Activated naive CD8-positive, alpha-beta T cell treated with anti-CD3 and anti-CD28 coated beads, Interleukin-2, amount 50 U/mL, for 24 hours (primary cell): Measurements from ENCODE around the gene P4HB.

Experiments used
- ATAC-seq: fragments of 150-1000 bp; cut with Tn5 transposase; one replicate; pipeline ENCODE4 v1.10.0; 2021
- DNase-seq: peaks from one replicate; pipeline ENCODE4 v3.0.0; 2021
- H3K27ac Mint-ChIP-seq: one replicate; pipeline ENCODE4 v1.8.0; 2021; ENCODE audit warnings: mild to moderate bottlenecking, mixed read lengths
- H3K27me3 Mint-ChIP-seq: one replicate; pipeline ENCODE4 v1.8.0; 2021; ENCODE audit warnings: mixed read lengths
- H3K36me3 Mint-ChIP-seq: one replicate; pipeline ENCODE4 v1.8.0; 2021; ENCODE audit warnings: low read depth, mixed read lengths
- H3K4me1 Mint-ChIP-seq: one replicate; pipeline ENCODE4 v1.8.0; 2021; ENCODE audit warnings: mixed read lengths
- H3K4me3 Mint-ChIP-seq: one replicate; pipeline ENCODE4 v1.8.0; 2021; ENCODE audit warnings: mild to moderate bottlenecking, moderate library complexity, mixed read lengths
- H3K9me3 Mint-ChIP-seq: one replicate; pipeline ENCODE4 v1.8.0; 2021; ENCODE audit warnings: mixed read lengths

P4HB gene

GRCh38 chr17:81866440-81867169, 6.3 kb upstream of the P4HB start:
- H3K4me3 Mint-ChIP-seq: peak overlapping the region; percentile 36
- ATAC-seq (peak; percentile 1), DNase-seq (no peak)
- H3K27ac Mint-ChIP-seq: peak overlapping the region; percentile 81
- H3K4me1 Mint-ChIP-seq: peaks cover 54% of the 10 kb centered on the region
- H3K27me3 Mint-ChIP-seq: no peaks in the 10 kb centered on the region
- H3K36me3 Mint-ChIP-seq: peaks cover 38% of the 10 kb centered on the region
- no peaks in the 10 kb centered on the region for H3K9me3 Mint-ChIP-seq

- Mint-ChIP-seq H3K4me3 (no peak overlapping the region), H3K36me3 (peaks cover 41% of the 10 kb centered on the region), H3K4me1 (peaks cover 55% of the 10 kb centered on the region), H3K9me3 (no peaks in the 10 kb centered on the region), H3K27me3 (no peaks in the 10 kb centered on the region), H3K27ac (peak overlapping the region; percentile 81)
- ATAC-seq: no peak
- no peak for DNase-seq
Measured at GRCh38 chr17:81865733-81866439, 5.6 kb upstream of the P4HB start.

GRCh38 chr17:81865358-81865732, 5.0 kb upstream of the P4HB start:
- Mint-ChIP-seq H3K36me3 (peaks cover 45% of the 10 kb centered on the region), H3K27ac (no peak overlapping the region), H3K27me3 (peaks cover 3% of the 10 kb centered on the region), H3K9me3 (no peaks in the 10 kb centered on the region), H3K4me1 (peaks cover 58% of the 10 kb centered on the region), H3K4me3 (no peak overlapping the region)
- ATAC-seq (no peak), DNase-seq (no peak)

GRCh38 chr17:81863833-81864768, 3.8 kb upstream of the P4HB start:
- peak overlapping the region; percentile 95 for H3K27ac Mint-ChIP-seq
- H3K4me3 Mint-ChIP-seq: peak overlapping the region; percentile 84
- ATAC-seq: no peak
- H3K36me3 Mint-ChIP-seq: peaks cover 41% of the 10 kb centered on the region
- H3K27me3 Mint-ChIP-seq: peaks cover 3% of the 10 kb centered on the region
- DNase-seq: no peak
- peaks cover 56% of the 10 kb centered on the region for H3K4me1 Mint-ChIP-seq
- H3K9me3 Mint-ChIP-seq: no peaks in the 10 kb centered on the region

- no peaks in the 10 kb centered on the region for H3K9me3 Mint-ChIP-seq
- no peak for DNase-seq
- H3K27ac Mint-ChIP-seq: peak overlapping the region; percentile 95
- H3K27me3 Mint-ChIP-seq: peaks cover 3% of the 10 kb centered on the region
- peaks cover 62% of the 10 kb centered on the region for H3K4me1 Mint-ChIP-seq
- peaks cover 46% of the 10 kb centered on the region for H3K36me3 Mint-ChIP-seq
- ATAC-seq: no peak
- peak overlapping the region; percentile 84 for H3K4me3 Mint-ChIP-seq
Measured at GRCh38 chr17:81863123-81863675, 2.9 kb upstream of the P4HB start.

- Mint-ChIP-seq H3K9me3 (no peaks in the 10 kb centered on the region), H3K27ac (peak overlapping the region; percentile 99), H3K27me3 (peaks cover 3% of the 10 kb centered on the region), H3K4me3 (peak overlapping the region; percentile 94), H3K4me1 (peaks cover 56% of the 10 kb centered on the region), H3K36me3 (peaks cover 60% of the 10 kb centered on the region)
- ATAC-seq (peak; percentile 91), DNase-seq (peak; percentile 99)
Measured at GRCh38 chr17:81860756-81861568, 627 bp upstream of the P4HB start.

GRCh38 chr17:81858967-81859905, 1.1 kb downstream of the P4HB start:
- Mint-ChIP-seq H3K4me3 (peak overlapping the region; percentile 98), H3K27me3 (peaks cover 3% of the 10 kb centered on the region), H3K9me3 (no peaks in the 10 kb centered on the region), H3K27ac (peak overlapping the region; percentile 92), H3K36me3 (peaks cover 60% of the 10 kb centered on the region), H3K4me1 (peaks cover 50% of the 10 kb centered on the region)
- DNase-seq (no peak), ATAC-seq (no peak)

- peaks cover 42% of the 10 kb centered on the region for H3K4me1 Mint-ChIP-seq
- peaks cover 62% of the 10 kb centered on the region for H3K36me3 Mint-ChIP-seq
- H3K9me3 Mint-ChIP-seq: no peaks in the 10 kb centered on the region
- H3K27me3 Mint-ChIP-seq: peaks cover 3% of the 10 kb centered on the region
- ATAC-seq: no peak
- no peak for DNase-seq
- H3K4me3 Mint-ChIP-seq: peak overlapping the region; percentile 98
- peak overlapping the region; percentile 42 for H3K27ac Mint-ChIP-seq
Measured at GRCh38 chr17:81858170-81858966, 2.0 kb downstream of the P4HB start.

- DNase-seq (no peak), ATAC-seq (no peak)
- Mint-ChIP-seq H3K36me3 (peaks cover 68% of the 10 kb centered on the region), H3K27me3 (no peaks in the 10 kb centered on the region), H3K9me3 (no peaks in the 10 kb centered on the region), H3K4me1 (peaks cover 24% of the 10 kb centered on the region), H3K27ac (no peak overlapping the region), H3K4me3 (no peak overlapping the region)
Measured at GRCh38 chr17:81854974-81855774, 5.2 kb downstream of the P4HB start.

GRCh38 chr17:81852237-81852636, 8.1 kb downstream of the P4HB start:
- ATAC-seq (no peak), DNase-seq (no peak)
- Mint-ChIP-seq H3K4me3 (no peak overlapping the region), H3K9me3 (no peaks in the 10 kb centered on the region), H3K27ac (no peak overlapping the region), H3K27me3 (no peaks in the 10 kb centered on the region), H3K4me1 (peaks cover under 1% of the 10 kb centered on the region), H3K36me3 (peaks cover 45% of the 10 kb centered on the region)

GRCh38 chr17:81851423-81851822, 8.9 kb downstream of the P4HB start:
- peaks cover 44% of the 10 kb centered on the region for H3K36me3 Mint-ChIP-seq
- no peak overlapping the region for H3K4me3 Mint-ChIP-seq
- ATAC-seq (no peak), DNase-seq (no peak)
- H3K27me3 Mint-ChIP-seq: no peaks in the 10 kb centered on the region
- H3K4me1 Mint-ChIP-seq: no peaks in the 10 kb centered on the region
- H3K9me3 Mint-ChIP-seq: no peaks in the 10 kb centered on the region
- no peak overlapping the region for H3K27ac Mint-ChIP-seq

GRCh38 chr17:81849457-81849856, 10.9 kb downstream of the P4HB start:
- ATAC-seq (no peak), DNase-seq (no peak)
- Mint-ChIP-seq H3K4me1 (no peaks in the 10 kb centered on the region), H3K9me3 (no peaks in the 10 kb centered on the region), H3K4me3 (no peak overlapping the region), H3K27me3 (no peaks in the 10 kb centered on the region), H3K36me3 (peaks cover 49% of the 10 kb centered on the region), H3K27ac (no peak overlapping the region)
